Renal pelvis (tissue), 4 donors: ENCODE data around the gene NSUN3. TPM values are rescaled to one million over a fixed set of nuclear protein-coding genes. Genes with fewer than 3 reads are reported as not detected.
"Not testable (repeated sequence)": the region's sequence is repeated elsewhere in the genome, so short reads cannot be mapped to it uniquely, and the experiment has no call there.

Source experiments
- DNase-seq: peaks from one replicate; pipeline ENCODE4 v3.0.0-alpha.2; 2013
- polyA plus RNA-seq, 3 donors: library from polyadenylated mRNA; unstranded; fragments of 120-200 nt; gene quantifications; one replicate each; pipeline ENCODE4 v1.2.1, GENCODE V29; 2013; ENCODE audit not compliant: insufficient read length in 3 of 3

Gene NSUN3
- polyA plus RNA-seq, 3 donors = 10.4 to 12.8 (median 12.6) TPM

DNA sequence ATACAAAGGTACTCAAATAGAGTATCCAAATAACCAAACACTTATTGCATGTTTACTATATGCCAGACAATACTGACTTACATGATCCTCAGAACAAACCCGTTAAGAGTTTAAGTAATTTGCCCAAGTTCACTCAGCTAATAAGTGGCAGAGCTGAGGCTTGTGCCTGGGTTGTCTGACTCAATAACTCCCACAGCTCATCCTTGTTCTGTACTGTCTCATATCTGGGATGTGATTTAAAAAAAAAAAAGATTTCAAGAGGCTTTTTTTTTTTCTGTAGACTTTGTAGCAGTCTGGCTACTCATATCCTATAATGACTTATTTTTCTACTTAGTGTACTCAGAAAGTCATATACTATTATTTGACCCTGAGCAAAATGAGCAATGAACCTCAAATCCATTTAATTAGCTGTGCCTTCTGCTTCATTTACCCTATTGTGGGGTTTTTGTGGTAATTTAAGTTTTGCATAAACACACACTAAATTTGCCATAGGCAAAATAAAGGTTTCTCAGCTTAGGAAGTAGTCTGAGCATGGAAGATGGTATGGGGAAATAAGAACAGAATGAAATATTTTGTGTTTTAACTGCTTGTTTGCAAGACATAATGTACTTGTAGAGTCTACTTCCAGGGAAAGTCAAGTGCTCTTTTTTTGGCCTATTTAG is 3.1 kb downstream of the NSUN3 start:
- no peak for DNase-seq

DNA sequence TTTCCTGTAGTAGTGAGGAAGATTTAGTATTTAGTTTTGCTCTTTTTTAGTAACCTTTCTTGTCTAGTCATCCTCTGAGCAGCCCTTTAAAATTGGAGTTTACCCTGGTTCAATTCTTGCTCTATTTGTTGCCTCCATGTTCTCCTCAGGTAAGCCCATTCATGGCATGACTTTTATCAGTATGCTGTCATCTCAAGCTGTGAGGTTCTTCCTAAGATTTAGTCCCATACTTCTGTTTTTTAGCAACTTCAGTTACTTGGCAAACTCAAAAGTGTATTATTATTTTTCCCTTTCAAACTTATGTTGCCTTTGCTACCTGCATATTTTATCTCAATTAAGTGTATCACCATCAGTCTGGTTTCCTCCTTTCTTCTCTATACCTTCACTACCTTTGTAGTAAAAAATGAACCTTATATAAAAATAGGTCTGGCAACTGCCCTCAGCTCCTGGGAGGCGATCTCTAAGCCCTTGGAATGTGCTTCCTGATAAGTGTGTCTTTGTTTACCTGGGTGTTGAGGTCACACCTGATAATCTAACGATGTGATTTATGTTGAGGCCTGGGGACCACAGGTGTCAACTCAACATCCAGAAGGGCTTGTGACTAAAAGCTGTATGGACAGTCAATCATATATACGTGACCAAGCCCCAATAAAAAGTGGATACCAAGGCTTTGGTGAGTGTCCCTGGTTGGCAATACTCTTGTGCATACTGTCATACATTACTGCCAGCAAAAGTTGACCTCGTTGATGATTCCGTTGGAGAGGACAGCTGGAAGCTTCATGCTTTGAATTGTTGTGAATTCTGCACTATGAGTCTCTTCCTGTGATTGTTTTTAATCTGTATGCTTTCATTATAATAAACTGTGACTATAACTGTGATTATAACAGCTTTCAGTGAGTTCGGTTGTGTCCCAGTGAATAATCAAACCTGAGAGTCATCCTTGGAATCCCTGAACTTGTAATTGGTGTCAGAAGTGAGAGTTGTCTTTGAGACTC is 3.9 kb downstream of the NSUN3 start:
- no peak for DNase-seq

DNA sequence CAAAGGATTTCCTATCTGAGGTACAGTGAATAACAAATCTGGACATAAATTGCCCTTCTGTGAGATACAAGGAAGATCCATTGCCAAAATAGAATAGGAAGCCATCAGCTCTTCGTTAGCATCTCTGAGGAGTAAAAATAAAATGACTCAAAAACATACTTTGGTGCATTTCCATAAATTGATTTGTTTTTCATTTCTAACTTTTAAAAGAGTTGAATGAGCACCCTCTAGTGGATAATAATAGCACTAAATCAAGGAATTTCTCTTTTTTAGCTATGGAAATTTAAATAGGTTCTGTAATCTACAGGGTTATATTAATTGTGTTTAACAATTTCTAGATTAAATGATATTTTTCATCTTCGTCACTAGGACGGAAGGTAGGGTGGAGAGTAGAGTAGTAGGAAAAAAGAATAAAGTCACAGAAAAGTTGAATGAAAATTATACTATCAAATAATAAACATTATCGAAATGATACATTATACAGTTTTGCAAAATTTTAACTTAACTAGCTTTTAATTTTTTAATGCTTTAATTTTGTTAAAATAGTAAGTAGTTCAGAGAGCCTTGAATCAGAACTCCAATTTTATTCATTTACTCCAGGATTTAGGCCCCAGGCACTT is 6.4 kb downstream of the NSUN3 start:
- DNase-seq = no peak

DNA sequence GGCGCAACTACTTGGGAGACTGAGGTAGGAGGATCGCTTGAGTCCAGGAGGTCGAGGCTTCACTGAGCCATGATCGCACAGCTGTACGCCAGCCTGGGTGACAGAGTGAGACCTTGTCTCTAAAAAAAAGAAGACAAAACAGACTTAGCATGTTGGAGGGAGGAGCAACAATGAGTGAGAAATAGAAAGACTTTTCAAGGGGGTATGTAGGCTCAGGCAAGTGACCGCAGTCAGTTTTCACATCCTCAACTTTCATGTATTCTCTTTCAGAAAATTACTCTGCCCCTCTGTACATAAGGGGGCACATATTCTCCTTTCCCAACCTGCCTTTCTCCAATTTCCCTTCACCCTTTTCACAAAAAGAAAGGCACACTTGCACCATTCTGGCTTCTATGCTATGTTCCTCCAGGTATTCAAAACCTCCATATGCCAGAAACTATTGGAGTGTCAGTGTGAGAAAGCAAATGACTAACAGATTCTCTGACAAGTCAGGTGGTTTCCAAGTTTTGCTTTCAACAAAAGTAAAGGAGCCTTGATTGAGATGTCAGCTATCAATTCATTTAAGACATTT is 7.6 kb downstream of the NSUN3 start:
- no peak for DNase-seq

DNA sequence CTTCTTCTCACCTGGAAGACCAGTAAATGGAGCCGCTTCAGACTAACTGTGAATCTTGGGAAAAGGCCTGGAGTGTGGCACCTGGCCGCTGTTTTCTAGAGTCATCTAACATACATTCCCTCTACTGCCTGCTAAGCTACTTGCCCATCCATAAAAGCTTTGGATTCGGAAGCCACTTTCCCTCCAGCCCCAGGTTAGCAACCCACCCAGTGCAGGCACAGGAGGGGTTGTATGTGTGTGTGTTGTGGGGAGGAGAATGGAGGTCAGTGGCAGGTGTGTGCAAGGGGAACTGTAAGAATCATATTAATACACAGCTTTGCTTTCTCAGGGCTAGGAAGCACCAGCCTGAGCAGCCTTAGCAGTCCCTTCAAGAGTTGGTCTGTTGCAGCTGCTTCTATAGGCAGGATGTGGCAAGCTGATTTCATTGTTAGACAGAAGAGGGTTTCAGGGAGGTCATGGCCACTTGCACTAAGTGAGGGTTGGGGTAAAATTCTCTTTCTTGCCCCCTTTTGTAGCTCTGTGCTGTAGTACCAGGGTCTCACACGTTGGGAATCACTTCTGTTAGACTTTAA is 8.9 kb downstream of the NSUN3 start:
- DNase-seq = no peak

DNA sequence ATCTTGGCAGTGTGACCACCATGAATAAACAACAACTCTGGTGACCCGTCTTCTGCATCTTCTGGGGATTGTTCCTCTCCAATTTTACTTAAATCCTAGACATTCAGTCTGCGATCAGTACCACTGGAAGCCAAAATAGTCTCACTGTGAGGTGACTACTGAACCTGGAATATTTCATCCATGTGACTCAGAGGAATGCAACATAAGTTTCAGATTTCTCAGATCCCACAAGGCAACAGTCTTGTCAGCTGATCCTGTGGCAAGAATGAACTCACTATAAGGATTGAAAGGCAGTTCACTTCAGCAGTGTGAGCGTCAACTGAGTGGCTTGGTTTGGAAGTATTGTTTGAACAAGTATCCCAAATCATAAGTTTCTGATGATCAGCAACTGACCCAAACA is 13.2 kb downstream of the NSUN3 start:
- no peak for DNase-seq

DNA sequence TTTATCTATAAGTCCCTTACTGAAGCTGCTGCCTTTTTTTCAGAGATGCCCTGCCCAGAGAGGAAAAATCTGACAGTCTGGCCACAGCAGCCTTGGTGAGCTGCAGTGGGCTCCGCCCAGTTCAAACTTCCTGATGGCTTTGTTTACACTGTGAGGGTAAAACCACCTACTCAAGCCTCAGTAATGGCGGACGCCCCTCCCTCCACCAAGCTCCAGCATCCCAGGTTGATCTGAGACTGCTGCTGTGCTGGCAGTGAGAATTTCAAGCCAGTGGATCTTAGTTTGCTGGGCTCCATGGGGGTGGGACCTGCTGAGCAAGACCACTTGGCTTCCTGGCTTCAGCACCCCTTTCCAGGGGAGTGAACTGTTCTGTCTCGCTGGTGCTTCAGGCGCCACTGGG is 17.7 kb downstream of the NSUN3 start:
- DNase-seq = not testable (repeated sequence)

DNA sequence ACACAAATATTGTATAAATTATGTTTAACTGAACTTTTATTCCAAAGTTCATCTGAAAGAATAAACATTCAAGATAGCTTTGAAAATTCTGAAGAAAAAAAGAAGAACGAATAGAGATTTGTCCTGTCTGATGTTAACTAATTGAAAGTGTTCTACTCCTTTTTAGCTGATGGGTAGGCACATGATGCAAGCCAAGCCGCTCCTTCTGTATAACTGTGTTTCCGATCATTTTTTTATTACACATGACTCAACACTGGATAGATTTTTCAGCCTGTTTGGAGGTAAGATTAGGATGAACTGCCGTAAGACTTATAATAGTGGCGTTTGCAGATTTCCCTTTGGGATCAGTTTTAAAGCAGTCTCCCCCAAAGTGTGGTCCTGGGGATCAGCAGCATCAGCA is 19.0 kb downstream of the NSUN3 start:
- no peak for DNase-seq

DNA sequence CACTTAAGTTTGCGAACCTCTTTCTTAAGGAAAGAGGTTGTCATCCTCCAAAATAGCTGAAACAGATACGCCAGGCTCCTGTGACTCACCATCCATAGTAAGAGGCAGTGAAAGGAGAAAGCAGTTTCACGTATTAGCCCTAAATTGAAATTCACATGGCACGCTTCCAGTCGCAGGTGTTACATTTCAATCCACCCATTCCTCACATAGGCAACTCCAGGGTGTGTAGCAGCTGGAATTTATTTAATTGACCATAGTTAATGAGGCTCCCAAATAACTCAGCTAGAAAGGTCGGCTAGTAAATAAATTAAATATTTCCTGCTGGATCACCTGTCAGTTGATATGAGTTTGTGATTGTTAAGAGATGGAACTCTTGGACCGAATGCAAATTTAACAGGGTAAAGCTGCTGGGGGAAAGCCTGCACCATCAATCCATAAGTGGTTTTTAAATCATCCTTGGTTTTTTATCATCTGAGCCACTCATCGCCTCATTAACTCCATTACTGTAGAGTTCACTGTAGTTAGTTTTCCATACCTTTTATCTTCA is 19.6 kb downstream of the NSUN3 start:
- no peak for DNase-seq

DNA sequence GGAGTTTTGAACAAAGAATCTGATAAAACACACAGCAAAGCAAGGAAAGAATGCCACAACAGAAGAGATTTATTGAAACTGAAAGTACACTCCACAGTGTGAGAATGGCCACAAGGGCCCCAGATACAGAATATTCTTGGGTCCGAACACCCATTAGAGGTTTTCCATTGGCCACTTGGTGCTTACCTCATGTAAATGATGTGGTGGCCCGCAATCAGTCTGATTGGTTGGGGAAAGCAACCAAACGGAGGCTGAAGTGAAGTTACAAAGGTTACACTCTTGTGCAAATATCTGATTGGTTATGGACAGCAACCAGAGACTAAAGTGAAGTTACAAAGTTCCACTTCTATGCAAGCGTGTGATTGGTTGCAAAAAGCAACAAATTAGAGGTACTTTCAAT is 20.4 kb downstream of the NSUN3 start:
- no peak for DNase-seq

DNA sequence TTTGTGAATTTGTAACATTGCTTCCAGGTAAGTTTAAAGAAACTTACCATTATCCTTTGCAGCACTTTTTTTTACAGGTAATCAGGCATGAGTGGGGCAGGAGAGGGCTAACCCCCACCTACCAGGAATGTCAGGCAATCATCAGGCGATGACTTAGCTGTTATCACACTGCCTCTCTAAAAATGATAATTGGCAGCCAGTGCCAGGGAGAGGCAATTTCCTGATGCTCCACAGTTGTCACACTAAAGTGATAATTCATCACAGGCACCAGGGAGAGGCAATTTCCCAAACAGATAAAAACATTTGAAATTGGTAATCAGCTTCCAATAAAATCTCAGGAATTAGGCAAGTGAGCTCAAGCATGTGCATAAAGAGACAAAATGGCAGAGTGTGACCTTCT is 26.3 kb downstream of the NSUN3 start:
- no peak for DNase-seq

DNA sequence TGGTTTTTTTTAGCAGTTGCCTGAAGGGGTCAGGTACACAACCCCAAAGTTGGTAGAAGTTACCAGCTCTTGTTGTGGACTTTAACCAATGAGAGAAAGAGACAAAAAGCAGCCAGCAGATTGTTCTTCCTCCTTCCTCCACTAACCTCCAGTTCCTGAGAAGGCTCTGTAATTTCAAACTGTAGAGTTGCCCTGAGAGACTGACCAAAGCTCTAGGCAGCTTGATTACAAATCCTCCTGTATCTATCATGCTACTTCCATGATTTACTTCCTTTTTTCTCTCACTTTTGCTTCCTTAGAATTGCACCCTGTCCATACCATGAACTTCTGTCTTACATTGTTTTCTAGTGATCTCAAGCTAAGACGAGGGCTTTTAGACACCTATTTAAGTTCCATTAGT is 29.2 kb downstream of the NSUN3 start:
- DNase-seq = no peak

DNA sequence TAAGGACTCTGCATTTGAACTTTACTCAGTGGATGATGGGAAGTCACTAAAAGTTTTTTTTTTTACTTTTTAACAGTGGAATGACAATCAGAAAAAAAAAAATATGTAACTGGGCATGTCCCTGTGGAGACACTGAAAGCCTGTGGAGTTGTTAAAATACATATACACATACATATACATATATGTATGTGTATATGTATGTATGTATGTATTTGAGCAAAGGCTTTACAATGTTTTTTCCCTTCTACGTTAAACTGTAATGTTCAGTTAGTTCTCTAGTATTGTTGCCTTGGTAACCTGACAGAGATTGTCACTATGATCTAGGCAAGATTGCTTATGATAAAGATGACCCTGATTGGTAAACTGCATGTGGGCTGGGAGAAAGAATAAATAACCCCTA is 30.3 kb downstream of the NSUN3 start:
- DNase-seq = no peak

DNA sequence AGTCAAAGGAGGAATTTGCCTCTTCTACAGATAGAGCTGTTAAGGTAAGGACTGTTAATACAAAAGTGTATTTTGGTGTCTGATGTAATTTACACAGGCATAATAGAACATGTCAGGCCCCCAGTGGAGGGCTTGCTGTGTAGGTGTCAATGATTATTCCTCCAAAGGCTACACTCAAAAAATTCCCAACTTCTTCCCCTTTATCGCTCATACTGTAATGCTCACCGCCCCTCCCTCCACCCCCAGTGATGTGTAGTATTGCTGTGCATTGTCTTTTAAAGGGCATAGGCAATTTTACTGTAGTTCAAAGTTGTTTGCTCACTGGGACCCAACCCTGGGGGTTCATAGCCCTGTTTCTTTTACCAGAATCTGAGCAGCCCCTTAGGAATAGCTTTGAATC is 32.2 kb downstream of the NSUN3 start:
- no peak for DNase-seq

DNA sequence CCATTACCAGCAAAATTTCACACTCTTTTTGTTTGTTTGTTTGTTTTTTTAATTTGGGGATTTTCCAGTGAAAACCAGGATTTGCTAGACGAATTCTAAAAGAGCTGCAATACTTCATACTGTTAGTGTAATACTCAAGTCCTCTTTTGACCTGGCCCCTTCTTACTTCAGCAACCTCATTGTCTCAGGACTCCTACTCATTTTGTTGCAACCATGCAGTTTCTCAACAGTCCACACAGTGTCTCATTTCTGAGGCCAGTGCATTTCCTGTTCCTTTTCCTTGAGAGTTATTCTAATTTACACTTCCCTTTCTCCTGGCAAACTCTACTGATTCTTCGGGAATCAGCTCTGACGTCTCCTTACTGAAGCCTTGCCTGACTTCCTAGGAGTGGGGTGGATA is 35.6 kb downstream of the NSUN3 start:
- DNase-seq = no peak

DNA sequence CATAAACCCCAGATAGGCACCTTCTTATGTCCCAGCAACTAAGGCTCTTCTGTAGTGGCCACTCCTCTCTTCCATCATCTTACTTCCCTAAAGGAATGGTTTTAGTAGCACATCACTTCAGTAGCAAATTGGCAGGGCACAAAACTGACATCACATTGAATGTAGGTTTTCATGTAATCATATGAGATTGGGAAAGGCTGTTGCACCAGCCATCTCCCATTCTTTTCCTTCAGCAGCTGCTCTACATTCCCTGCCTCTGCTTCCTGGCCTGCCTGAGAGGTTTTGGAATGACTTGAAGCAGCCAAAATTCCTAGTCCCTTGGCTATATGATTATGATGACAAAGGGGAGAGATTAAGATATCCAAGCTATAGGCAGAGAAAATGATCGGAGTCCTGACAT is 36.5 kb downstream of the NSUN3 start:
- DNase-seq = no peak

DNA sequence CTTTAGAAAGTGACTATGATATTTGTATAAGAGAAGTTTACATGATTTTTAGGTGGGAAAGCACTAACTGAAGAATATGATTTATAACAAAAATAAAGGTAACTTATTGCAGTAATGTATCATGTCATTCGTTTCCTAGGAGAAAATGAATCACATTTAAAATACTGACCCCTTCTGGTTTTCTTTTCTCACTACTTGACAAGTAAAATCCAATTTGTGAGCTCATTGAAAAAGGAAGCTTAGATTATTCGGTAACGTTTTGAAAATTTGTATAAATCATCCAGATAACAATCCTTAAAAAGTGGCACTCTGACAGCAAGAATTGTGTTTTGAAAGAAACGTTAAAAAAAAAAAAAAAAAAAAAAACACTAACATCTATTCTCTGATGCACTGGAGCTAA is 39.0 kb downstream of the NSUN3 start:
- DNase-seq = no peak

DNA sequence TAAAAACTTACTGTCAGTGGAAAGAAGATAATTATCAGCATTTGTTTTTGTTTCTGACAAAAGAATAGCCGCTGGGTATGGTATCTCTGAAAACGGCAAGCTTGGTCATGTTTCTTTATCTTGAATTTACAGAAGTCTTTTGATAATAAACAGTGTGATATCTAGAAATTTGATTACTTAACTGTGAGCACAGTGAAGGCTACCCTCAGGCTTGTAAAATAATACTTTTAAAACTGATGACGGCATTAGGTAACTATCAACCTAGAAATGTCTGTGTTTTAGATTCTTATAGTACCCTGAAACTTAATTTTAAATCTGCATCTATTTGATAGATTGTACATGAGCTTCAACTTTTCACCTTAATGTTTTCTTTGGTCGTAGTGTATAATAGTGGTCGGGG is 43.4 kb downstream of the NSUN3 start:
- DNase-seq = no peak

DNA sequence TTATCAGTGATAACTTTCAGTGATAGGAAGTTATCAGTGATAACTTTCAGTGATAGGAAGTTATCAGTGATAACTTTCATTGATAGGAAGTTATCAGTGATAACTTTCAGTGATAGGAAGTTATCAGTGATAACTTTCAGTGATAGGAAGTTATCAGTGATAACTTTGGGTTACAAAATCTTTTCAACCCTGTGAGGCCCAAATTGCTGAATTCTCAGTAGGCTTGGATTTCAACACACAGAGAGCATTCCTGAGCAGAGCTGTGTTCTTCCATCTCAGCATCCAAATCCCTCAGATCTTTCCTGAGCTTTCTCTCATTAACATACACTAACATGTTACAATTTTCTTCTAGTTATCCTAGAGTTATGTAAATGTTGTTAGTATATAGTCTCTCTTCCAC is 47.4 kb downstream of the NSUN3 start:
- not testable (repeated sequence) for DNase-seq

DNA sequence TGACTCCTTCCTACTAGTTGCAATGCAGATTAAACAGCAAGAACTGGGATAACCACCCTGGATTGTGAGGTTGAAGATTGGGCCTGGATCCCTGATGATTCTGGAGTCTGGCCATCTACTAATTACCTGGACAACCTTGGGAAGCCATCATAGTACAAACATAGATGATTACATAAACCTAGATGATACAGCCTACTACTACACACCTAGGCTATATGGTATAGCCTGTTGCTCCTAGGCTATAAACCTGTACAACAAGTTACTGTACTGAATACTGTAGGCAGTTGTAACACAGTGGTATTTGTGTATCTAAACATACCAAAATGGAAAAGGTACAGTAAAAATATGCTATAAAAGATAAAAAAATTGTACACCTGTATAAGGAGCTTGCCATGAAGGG is 48.0 kb downstream of the NSUN3 start:
- DNase-seq = no peak

DNA sequence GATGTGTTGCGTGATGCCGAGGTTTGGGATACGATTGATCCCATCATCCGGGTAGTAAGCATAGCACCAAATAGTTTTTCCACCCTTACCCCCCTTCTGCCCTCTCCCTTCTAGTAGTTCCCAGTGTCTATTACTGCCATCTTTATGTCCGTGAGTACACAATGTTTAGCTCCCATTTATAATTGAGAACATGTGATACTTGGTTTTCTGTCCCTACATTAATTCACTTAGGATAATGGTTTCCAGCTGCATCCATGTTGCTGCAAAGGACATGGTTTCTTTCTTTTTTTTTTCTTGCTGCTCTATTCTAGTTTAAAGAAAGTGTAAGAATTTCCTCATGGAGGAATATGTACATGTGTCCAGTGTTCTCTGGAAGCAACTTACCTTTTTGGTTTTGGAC is 51.8 kb downstream of the NSUN3 start:
- no peak for DNase-seq

DNA sequence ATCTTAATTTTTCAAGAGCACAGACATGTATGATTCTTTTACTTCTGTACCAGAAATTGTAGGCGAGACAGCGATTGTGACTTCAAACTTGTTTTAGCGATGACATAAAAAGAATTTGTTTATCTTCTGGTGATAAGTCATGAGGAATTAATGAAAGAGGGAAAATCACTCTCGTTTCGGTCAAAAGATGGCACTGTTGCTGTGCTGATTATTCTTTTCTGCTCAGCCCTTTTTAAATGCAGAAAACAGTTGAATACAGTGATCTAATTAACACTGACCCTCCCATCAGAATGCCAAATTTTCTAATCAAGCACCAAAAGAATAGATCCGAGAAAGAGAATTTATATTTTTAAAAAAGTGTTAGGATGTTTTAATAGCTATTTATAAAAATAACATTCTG is 52.6 kb downstream of the NSUN3 start:
- DNase-seq = no peak
